NB4 (cell line): Measurements from ENCODE around the gene POLR2C.

Experiments used
- DNase-seq: peaks from one replicate; pipeline ENCODE4 v3.0.0; 2010; ENCODE audit warnings: low read depth
- H3K4me3 ChIP-seq: one replicate; pipeline ENCODE4 v1.5.1; 2011; ENCODE audit warnings: mild to moderate bottlenecking, low read depth, low read length, moderate library complexity
- CTCF ChIP-seq: IDR thresholded peaks from one replicate; pipeline ENCODE4 v1.5.1; 2012; ENCODE audit warnings: low read depth, low read length
- MAX ChIP-seq: IDR thresholded peaks from 2 replicates; pipeline ENCODE4 v1.6.1; 2011; ENCODE audit warnings: low read depth, low read length
- MYC ChIP-seq: IDR thresholded peaks from 2 replicates; pipeline ENCODE4 v1.6.1; 2011; ENCODE audit warnings: low read depth, low read length
- POLR2A ChIP-seq: IDR thresholded peaks from 2 replicates; pipeline ENCODE4 v1.6.1; 2011; ENCODE audit warnings: mild to moderate bottlenecking; ENCODE audit not compliant: insufficient read length; ENCODE audit errors: extremely low read depth

POLR2C gene

GRCh38 chr16:57479976-57480753, 17.7 kb downstream of the POLR2C start:
- no peak overlapping the region for H3K4me3 ChIP-seq
- TF ChIP-seq MAX (no peak), POLR2A (no peak), CTCF (no peak), MYC (no peak)
- no peak for DNase-seq

GRCh38 chr16:57480754-57481230, 18.3 kb downstream of the POLR2C start:
- TF ChIP-seq MYC (no peak), CTCF (no peak), MAX (no peak), POLR2A (no peak)
- no peak for DNase-seq
- no peak overlapping the region for H3K4me3 ChIP-seq

- DNase-seq, result no peak
- TF ChIP-seq MAX (no peak), CTCF (no peak), POLR2A (no peak), MYC (no peak)
- no peak overlapping the region for H3K4me3 ChIP-seq
Observed at GRCh38 chr16:57481421-57481820, 18.9 kb downstream of the POLR2C start.

- no peak for DNase-seq
- TF ChIP-seq CTCF, result no peak
- TF ChIP-seq MAX, result no peak
- no peak for TF ChIP-seq POLR2A
- TF ChIP-seq MYC, result no peak
- H3K4me3 ChIP-seq, result no peak overlapping the region
Observed at GRCh38 chr16:57482845-57483545, 20.5 kb downstream of the POLR2C start.

- H3K4me3 ChIP-seq, result no peak overlapping the region
- DNase-seq, result no peak
- no peak for TF ChIP-seq MYC
- TF ChIP-seq MAX, result no peak
- TF ChIP-seq POLR2A, result no peak
- TF ChIP-seq CTCF, result no peak
Observed at GRCh38 chr16:57483725-57484514, 21.4 kb downstream of the POLR2C start.
